ENCODE measurements around the gene PRPSAP1.

PRPSAP1 gene, protein sequence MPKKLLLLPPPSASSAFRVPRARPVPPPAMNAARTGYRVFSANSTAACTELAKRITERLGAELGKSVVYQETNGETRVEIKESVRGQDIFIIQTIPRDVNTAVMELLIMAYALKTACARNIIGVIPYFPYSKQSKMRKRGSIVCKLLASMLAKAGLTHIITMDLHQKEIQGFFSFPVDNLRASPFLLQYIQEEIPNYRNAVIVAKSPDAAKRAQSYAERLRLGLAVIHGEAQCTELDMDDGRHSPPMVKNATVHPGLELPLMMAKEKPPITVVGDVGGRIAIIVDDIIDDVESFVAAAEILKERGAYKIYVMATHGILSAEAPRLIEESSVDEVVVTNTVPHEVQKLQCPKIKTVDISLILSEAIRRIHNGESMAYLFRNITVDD

DNA sequence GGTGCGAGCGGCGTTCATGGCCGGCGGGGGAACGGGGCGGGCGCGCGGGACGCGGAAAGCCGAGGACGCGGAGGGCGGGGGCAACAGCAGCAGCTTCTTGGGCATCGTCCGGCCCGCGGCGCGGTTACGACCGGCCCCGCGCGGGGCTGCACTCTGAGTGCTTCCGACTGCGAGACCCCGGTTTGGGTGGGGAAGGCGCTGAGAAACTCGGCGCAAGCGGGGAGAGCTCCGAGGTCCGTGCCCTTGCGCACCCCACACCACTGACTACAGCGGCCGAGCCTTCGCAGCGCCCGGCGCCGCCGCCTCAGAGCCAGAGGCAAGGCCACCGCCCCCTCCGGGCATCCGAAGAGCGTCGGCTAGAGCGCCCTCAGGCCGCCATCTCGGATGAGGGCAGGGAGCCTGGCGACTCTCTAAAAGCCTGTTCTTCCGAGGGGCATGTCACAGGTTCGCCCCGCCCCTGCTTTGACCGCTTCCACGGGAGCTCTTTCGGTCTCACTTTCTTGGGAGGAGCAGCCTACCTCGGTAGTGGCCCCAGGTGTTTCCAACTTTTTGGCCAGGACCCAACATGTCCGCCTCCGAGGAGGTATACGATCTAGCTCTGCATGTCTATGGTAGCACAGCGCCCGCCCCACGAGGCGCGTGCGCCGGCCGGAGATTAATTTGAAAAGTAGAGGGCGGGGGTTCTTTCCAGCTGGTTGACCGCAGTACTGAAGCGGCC is at the start of gene PRPSAP1:
PRPSAP1 (minus strand) TSS at position 318 of the 718 bp plus-strand sequence; CDS start at position 105, 213 bp downstream.
- DNase-seq (ENCODE audit: low read depth), result peak; percentile 46

DNA sequence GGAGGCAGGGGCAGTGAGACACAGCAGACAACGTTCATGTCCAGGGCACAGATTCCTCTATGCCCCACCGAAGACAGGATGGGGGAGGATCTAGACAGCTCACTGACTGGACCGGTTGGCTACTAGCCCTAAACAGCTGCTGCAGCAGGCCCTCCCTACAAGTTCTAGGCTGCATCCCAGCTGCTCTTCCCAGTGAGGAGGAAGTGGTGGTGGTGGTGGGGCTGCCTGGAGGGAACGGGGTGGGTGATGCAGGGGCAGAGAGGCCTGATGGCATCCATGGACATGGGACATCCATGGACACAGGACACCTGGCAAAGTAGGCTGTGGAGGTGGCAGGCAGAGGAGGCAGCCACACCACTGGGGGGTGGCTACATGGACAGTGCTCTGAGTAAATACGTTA is 49.0 kb upstream of the PRPSAP1 start:
- no peak for DNase-seq (ENCODE audit: low read depth)

DNA sequence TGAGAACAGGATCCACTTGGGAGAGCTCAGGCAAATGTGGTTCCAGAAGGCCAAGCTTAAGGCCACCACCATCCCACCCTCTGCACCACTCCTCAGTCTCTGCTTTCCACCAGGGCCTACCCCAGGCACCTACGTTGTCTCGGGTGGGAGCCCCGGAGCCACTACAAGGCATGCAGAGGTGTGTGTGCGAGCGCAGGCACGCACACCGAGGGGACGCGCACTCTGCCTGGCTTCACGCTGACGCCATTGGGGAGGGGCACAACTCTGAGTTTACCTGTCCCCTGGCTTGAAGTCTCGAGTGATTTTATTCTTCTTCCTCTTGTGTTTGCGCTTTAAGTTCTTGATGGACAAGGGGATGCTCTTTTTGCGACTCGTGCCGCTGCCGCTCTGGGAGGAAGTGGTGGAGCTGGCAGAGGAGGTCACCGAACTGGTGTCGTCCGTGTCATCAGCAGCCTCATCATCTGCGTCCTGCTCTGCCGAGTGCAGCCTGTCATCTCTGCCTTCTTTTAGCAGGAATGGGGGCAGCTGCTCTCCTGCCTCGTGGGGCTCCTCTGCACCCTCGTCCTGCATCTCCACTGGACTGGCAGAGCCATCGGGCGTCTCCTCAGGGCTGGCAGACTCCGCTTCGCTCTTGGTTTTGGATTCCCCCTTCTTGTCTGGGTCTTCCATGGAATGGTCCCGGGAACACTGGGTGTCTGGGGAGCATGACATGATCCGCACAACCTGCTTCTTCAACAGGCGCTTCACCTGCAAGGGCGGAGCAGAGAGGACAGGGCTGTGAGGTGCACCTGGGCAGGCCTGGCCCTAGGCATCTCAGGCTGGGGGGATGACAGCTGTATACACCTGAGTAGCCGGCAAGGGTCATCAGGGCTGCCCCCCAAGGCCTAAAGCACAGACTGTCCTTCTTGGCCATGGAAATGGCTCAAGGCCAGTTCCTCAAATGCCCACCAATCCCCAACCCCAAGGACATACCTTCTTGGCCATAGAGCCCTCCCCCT is 45.8 kb upstream of the PRPSAP1 start:
- DNase-seq (ENCODE audit: low read depth), result no peak

DNA sequence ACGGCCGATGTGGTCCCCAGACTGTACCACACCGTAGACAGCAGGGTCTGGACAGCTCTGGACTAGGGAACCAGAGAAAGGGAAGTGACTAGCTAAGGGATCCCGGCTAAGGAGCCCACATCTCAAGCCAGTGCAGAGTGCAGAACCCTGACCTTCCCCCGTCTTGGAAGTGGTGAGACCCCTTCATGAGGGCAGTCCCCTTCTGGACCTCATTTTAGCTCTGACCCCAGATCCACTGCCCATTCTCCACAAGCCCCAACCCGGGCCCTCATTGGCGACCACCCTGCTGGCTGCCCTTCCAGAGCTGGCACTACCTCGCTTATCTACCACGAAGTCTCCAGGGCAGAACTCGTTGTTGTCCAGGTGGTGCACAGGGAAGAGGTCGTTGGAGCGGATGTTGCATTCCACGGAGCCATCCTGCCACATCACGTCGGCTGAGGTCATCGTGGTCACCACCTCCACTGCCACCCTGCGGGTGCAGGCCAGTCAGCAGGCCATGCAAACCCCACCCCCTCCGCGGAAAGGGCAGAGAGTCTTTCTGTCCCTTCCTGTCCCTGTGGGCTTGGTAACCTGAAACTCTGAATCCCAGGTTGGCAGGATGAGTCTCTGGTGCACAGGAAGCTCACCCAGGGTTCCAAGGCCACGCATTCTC is 44.9 kb upstream of the PRPSAP1 start:
- no peak for DNase-seq (ENCODE audit: low read depth)

DNA sequence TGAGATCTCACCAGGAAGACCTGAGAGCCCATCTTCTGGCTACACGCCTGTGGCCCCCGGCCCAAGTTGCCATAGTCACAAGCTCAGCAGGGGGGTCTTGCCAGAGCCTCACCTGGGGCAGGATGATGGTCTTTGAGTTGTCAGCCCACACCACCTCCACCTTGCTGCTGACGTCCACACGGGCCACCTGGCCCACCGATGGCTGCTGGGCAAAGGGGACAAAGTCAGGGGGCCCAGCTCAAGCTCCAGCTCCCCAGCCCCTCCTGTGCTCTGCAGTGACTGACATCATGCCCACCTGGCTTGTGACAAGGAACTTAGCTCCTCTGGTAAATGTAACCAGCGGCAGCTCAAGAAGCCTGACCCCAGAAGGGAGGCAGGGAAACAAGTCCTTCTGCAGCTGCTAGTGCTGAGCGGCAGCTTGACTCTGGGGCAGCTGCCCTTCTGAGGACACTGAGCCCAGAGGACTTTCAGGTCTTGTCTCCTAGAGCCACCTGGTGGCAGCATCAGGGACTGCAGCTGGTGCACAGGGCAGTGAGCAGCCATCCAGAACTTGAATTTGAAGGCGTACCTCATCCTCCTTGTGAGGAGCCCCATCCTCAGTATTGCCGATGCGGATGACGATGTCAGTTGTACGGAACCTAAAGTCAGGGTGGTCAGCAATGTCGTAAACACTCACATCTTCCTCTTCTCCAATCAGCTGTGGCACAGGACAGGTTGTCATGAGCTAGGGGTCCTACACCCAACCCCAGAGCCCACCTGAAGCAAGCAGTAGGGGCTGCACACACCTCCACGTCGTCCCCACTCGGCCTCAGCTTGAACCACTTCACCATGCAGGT is 44.2 kb upstream of the PRPSAP1 start:
- no peak for DNase-seq (ENCODE audit: low read depth)

DNA sequence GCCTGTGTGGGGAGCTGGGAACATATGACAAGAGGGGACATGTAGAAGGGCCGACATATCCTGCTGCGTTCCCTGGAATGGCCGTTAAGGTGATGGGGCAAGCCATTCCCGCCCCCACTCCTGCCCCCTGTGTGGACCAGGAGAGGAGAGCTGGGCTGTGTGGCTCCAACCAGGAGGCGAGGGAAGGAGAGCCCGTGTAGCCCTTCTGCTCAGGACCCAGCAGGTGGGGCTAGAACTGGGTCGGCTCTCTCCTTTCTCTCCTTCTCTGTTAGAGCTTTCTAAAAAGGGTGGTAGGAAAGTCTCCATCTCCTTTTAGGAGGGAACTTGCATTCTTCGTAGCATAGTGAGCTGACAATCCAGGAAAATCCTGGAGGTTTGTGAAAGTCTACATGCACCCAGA is 43.5 kb upstream of the PRPSAP1 start:
- DNase-seq (ENCODE audit: low read depth), result no peak

DNA sequence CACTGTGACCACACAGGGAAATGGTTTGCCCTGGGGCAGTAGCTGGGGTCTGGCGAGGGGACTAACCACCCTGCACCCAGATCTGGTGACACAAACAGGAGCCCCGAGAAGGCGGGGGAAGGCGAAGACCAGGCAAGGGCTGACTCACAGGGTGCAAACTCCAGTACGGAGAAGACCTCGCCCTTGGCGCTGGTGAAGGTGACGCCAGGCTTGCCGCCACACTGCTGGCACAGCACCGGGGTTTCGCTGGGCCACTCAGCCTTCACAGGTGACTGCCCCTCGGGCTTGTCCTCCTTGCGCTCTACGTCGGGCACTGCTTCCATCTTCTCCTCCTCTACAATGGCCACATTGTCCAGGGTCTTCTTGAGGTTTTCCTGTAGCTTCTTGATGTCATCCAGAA is 42.3 kb upstream of the PRPSAP1 start:
- DNase-seq (ENCODE audit: low read depth), result no peak

DNA sequence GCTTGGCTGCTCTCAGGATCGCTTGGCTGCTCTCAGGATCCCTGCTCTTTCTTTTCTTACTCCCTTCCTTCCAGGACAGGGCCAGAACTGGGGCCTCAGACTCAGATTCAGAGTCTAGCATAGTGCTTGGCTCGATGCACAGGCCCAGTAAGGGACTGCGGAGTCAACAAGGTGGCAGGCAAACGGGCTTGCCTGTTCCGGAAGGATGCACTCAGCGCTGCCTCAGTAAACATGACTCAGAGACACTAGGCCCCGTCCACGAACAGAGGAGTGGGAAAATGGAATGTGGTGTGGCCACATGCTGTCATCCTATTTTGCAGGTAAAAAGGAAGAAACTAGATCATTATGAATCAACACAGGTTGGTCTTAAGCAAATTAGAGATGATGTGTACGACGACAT is 40.5 kb upstream of the PRPSAP1 start:
- DNase-seq (ENCODE audit: low read depth), result no peak

DNA sequence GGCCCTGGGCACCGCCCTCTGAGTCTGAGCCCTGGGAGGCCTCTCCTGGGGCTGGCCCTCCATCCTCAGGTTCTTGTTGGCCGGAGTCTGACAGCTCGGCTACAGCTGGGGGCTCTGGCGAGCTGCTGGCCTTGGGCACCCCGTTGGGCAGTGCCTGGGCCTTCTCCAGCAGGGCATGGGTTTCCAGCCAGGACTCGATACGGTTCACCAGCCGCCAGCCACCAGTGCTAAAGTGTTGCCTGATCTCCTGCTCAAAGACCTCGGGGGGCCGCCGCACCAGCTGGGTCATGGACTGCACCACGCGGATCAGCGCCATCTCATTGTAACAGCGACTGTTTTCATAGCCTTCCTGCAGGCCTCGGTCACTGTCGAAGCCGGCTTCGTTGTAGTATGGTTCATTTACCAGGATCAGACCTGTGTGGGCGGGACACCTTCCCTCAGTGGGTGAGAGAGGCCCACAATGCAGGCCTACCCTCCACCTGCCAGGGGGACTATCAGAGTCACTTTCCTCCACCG is 37.5 kb upstream of the PRPSAP1 start:
- DNase-seq (ENCODE audit: low read depth), result no peak

DNA sequence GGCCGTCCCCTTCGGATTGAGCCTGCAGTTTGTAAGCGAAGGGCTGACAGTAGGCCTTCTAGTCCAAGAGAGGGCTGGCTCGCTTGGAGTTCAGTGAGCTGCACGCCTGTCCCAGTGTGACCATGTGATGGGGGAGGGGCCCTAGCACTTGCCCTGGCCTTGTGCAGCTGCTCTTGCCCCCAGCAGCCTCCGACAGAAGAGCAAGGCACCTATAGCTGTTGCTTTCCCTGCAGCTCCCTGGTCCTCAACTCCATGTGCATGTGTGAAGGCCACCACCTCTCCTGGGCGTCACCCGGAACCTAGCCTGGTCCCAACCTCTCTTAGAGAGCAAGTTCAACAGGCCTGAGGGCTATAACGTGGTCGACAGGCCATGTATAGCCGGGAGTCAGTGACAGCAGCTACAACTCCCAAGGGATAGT is 36.3 kb upstream of the PRPSAP1 start:
- no peak for DNase-seq (ENCODE audit: low read depth)

DNA sequence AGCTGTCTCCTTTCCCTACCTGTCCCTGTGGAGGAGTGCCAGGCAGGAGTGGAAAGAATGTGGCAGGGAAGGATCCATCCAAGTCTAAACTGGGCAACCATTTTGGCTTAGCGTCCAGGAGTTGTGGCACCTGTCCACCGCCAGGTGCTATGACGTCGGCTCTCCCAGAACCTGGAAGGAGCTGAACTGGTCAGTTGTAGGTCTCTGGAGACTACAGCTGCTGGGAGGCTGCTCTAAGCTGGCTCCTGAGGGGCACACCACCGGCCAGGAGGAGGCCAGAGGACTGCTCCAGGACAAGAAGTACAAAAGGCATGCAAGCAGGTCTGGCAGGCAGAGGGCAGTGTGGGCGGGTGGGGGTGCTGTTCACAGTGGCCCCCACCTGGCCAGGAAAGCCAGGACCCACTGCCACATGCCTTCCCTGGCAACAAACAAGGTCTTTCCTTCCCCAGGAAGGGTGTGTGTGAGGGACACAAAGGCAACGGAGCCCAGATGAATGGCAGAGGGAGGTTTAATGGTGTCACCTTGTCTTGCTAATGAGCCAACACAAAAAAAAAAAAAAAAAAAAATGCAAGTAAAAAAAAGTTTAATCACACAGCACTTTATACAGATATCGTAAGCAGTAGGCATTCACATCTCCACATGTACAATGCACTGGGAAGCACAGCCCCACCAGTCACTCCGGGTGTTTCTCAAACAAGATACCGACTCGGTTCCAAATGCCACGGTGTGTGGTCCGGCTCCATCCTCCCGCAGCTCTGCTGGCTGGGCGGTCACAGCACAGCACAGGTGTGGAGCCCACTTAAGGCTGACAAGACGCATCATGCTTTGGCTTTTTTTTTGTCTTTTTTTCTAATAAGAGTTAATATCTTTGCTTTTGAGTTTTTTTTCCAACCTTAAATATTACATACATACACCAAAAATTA is 35.5 kb upstream of the PRPSAP1 start:
- DNase-seq (ENCODE audit: low read depth), result no peak

DNA sequence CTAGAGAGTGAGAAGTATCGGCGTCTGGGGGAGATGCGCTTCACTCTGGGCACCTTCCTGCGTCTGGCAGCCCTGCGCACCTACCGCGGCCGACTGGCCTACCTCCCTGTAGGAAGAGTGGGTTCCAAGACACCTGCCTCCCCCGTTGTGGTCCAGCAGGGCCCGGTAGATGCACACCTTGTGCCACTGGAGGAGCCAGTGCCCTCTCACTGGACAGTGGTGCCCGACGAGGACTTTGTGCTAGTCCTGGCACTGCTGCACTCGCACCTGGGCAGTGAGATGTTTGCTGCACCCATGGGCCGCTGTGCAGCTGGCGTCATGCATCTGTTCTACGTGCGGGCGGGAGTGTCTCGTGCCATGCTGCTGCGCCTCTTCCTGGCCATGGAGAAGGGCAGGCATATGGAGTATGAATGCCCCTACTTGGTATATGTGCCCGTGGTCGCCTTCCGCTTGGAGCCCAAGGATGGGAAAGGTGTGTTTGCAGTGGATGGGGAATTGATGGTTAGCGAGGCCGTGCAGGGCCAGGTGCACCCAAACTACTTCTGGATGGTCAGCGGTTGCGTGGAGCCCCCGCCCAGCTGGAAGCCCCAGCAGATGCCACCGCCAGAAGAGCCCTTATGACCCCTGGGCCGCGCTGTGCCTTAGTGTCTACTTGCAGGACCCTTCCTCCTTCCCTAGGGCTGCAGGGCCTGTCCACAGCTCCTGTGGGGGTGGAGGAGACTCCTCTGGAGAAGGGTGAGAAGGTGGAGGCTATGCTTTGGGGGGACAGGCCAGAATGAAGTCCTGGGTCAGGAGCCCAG is 33.5 kb upstream of the PRPSAP1 start:
- DNase-seq (ENCODE audit: low read depth), result no peak

DNA sequence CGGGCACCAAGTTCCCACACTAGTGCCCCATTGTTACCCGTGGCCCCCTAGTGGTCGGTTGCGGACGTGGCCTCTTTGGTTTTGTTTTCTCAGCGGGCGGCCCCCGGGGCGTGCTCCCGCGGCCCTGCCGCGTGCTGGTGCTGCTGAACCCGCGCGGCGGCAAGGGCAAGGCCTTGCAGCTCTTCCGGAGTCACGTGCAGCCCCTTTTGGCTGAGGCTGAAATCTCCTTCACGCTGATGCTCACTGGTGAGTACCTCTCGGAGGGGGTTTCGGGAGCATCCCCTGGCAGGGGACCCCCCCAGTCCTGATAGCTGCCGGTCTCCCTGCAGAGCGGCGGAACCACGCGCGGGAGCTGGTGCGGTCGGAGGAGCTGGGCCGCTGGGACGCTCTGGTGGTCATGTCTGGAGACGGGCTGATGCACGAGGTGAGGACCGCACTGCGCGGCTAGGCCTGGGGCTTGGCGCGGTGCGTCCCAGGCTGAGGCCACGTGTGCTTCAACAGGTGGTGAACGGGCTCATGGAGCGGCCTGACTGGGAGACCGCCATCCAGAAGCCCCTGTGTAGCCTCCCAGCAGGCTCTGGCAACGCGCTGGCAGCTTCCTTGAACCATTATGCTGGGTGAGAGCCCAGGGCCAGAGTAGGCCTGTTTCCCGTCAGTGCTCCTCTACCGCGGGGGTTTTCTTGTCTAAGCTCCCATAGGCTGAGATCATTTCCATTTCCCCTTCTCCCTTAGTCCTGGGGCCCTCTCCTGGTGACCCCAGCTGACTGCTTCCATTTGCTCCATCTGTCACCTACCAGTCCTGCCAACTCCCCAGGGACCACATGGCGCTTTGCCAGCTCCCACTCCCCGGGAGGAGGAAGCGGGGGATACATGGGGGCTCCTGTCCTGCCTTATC is 32.4 kb upstream of the PRPSAP1 start:
- no peak for DNase-seq (ENCODE audit: low read depth)

DNA sequence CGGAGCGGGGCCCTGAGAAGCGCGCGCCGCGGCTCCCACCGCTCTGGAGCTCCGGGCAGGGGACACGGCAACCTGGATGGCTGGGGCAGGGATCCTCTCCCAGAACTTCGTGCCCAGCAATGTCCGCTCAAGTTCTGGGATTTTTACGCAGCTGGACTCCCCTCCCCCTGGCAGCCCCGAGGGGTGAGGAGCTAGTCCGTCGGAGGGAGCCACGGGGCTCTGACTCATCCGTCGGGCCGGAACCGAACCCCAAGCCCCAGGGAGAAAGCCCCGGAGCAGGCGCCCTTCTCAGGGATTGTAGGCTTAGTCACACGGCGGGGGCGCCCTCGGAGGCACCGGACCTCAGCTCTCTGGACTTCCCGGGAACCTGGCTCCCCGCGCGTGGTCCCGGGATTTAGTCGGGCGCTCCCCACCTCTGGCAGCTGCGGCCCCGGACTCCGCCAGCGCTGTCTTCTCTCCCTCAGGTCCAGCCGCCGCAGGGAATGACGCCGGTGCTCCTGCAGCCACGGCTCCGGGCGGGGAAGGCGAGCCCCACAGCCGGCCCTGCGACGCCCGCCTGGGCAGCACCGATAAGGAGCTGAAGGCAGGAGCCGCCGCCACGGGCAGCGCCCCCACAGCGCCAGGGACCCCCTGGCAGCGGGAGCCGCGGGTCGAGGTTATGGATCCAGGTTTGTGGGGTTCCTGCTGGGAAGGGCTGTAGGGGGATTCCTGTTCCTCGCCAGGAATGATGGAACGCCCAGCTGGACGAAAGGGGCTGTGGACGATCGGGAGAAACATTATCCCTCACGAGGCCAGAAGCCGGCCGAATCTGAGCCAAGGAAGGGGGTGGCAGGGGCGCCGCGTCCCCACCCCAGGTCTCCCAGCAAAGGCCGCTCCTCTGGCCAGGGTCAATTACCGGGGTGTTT is 31.5 kb upstream of the PRPSAP1 start:
- DNase-seq (ENCODE audit: low read depth), result no peak

DNA sequence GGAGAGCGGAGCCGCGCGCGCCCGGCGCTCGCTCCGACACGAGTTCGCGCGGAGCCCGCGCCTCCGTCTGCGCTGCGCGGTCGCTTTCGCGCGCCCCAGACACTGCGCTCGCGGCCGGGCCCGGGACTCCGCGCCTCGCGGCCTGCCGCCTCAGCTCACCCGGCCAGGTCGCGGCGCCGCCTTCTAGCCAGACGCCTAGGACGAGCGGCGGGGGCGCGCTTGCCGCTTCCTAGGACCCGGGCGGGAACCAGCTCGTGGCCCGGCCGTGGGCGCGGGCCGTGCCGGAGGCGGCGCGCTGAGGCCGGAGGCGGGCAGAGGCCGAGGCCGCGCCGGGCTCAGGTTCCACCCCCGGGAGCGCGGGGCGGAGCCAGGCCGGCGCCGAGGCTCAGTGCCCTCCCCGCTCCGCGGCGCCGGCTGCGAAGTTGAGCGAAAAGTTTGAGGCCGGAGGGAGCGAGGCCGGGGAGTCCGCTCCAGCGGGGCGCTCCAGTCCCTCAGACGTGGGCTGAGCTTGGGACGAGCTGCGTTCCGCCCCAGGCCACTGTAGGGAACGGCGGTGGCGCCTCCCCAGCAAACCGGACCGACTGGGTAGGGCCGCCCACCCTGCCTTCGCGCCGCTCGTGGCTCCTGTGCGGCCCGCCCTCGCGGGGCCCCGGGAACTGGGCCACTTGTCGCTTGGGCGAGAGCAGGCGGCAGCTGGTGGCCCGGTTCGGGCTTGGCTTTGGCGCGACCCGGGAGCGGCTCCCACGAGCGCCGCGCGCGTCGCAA is 30.7 kb upstream of the PRPSAP1 start, which contains the start of gene SPHK1:
SPHK1 (plus strand) TSS at position 388 of the 765 bp plus-strand sequence. CDS start 1,036 bp downstream, outside the sequence.
- DNase-seq (ENCODE audit: low read depth), result no peak
